ENCODE results near the gene SGSM2.

DNA sequence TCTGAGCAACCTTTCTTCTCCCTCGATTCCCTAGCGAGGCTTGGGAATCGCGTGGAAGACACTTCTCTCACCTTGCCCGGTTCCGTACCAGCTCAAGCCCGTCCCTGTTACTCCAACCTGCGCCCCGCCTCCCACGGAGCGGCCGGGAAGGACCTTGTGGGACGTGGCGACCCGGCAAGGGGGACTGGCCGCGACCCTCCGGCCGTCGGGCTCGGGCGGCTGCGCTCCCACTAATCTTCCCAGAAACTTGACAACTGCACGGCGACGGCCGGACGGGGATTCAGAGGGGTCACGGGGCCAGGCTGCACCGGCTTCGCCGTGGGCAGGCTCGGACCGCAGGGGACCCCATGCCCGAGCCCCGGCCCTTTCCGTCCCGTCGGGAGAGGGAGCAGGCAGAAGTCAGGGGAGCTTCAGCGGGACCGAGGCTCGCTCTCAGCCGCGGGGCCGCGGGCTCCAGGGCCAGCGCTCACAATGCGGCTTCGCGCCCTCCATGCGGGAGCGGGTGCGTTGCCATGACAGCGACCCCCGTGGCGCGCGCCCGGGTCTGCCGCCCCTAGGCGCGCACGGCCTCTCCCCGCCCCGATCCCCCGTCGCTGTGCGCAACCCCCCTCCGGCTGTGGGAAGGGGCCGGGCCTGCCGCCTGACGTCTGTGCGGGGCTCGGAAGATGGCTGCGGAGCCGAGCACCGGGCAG lies at the start of gene SGSM2:
- TF ChIP-seq, protein P1, sequence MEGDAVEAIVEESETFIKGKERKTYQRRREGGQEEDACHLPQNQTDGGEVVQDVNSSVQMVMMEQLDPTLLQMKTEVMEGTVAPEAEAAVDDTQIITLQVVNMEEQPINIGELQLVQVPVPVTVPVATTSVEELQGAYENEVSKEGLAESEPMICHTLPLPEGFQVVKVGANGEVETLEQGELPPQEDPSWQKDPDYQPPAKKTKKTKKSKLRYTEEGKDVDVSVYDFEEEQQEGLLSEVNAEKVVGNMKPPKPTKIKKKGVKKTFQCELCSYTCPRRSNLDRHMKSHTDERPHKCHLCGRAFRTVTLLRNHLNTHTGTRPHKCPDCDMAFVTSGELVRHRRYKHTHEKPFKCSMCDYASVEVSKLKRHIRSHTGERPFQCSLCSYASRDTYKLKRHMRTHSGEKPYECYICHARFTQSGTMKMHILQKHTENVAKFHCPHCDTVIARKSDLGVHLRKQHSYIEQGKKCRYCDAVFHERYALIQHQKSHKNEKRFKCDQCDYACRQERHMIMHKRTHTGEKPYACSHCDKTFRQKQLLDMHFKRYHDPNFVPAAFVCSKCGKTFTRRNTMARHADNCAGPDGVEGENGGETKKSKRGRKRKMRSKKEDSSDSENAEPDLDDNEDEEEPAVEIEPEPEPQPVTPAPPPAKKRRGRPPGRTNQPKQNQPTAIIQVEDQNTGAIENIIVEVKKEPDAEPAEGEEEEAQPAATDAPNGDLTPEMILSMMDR (IDR thresholded peaks at IDR 0.05; ENCODE audit: low read length): no peak
- TF ChIP-seq EZH2phosphoT487 (IDR thresholded peaks at IDR 0.05; ENCODE audit: low read length): no peak
- TF ChIP-seq EZH2 (optimal IDR thresholded peaks at IDR 0.05; ENCODE audit: low read depth, low read length): no peak
